GM18909 (cell line): ENCODE measurements around the gene CAPN10.
A peak's percentile ranks its signal among the peaks of the same experiment; 100 is the strongest.

Source experiments
- ATAC-seq: cut with Tn5 transposase; IDR thresholded peaks from one replicate; pipeline ENCODE4 v1.9.1; 2021; ENCODE audit warnings: mild to moderate bottlenecking; ENCODE audit not compliant: unreplicated experiment, poor library complexity

CAPN10 gene

DNA sequence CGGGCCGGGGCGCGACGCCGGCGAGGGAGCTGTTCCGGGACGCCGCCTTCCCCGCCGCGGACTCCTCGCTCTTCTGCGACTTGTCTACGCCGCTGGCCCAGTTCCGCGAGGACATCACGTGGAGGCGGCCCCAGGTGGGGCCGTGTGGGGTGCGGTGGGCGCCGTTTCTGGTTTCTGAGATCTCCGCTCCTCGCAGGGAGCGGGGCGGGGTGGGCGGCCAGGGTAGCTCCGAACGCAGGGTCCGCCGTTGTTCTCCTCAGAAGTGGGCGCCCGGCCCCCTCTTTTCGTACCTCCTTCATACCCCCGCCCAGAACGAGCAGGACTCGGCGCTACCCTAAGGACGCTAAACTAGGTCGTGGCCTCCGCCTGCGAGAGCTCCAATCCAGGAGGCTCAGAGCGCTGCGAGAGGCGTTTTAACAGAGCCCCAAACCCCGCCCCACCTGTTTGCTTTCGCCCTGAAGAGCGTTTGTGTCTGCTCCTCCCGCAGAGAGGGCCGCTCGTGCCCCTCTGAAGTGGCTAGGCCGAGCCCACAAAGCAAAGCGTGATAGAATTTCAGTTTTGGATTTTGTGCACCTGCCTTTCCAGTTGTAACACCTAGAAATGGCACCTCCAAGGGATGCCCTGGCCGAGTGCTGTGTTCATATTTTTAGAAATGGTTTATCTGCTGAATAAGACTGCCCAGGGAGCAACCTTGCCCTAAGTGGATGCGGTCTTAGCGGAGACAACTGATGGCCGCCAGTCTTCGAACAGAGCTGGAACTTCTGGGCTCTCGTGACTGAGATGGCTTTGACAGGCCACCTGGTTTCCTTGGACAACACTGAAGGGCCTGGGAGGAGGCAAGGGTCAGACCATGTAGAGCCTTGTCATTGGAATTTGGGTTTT lies 626 bp downstream of the CAPN10 start:
- ATAC-seq, result peak; percentile 3

DNA sequence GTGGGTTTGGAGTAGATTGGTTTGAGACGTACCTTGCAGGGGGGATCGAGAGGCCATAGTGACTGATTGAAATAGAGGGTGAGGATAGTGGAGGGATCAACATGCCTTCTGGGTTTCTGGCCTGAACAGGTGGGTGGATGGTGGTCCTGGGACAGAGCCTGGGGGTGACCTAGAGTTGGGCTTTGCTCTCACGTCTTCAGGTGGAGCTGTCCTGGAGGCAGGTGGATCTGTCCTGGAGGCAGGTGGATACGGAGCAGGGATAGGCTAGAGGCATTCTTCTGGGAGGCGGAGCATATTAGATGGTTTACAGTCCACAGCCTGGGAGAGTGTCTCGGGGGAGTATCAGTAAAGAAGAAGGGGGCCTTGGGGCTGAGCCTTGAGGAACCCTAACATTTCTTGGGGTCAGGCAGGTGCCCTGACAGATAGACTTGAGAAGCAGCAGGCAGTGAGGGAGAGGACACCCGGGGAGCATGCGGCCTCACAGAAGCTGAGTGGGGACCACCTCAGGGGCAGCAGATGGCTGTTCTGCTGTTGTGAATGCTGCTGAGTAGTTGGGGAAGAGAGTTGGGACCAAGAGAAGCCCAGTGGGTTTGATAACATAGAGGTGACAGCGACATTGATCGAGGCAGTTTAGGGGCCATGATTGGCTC lies 1.6 kb downstream of the CAPN10 start:
- ATAC-seq, result no peak

DNA sequence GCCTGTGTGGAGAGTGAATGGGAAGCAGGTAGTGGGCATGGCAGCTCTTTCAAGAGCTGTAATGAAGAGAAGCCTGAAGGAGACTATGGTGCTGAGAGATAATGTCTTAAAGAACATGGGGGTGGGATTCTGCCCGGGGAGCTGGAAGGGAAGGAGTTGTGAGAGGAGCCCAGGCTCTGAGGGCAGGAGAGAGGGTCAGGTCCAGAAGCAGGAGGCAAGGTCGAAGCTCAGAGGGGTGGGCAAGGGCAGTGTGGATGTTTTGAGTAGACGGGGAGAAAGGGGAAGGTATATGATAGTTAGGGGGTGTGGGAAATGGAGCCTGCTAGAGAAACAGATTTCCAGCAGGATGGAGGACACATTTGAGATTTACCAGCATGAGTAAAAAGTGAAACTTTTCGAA lies 2.1 kb downstream of the CAPN10 start:
- no peak for ATAC-seq

DNA sequence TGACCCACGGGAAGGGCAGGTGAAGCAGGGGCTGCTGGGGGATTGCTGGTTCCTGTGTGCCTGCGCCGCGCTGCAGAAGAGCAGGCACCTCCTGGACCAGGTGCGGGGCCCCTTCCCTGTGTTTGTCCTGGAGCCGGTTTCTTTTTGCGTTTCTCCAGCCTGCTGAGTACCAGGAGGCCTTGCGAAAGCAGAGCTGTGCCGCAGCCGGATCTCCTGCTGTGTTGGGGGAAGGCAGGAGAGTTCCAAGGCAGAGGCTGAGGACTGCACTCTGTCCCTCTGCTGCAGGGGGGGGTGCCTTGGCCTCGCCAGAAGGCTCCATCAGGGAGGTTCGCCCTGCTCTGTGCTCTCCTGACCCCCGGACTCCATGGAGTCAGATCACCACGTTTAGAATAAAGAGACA lies 2.8 kb downstream of the CAPN10 start:
- no peak for ATAC-seq

DNA sequence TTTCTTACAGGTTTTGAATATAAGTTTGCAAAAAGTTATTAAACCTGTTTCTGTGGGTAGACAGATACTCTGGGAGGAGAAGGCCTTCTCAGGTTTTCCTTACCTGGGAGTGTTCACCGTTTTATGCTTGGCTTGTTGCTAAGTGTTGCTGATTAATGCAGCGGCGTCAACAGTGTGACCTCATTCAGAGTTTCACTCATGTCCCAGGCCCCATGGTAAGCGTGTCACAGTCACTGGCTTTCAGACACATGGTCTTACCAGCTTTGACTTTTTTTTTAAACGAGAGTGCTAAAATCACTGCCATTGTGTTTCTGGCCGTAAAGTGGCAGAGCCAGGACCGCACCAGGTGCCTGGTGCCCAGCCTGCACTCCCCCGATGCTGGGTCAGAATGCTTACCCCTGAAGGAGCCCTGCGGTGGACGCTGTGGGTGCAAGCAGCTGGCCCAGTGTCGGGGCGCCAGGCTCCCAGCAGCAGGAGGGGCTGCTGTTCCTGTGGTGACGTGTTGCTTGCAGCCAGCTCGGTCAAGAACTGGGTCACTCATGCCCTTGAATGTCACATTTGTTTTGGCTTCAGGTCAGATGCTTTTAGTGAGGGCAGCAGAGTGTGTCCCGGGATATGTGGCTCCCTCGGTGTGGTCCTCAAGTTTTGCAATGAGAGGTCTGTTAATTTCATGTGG lies 3.5 kb downstream of the CAPN10 start:
- ATAC-seq, result no peak

DNA sequence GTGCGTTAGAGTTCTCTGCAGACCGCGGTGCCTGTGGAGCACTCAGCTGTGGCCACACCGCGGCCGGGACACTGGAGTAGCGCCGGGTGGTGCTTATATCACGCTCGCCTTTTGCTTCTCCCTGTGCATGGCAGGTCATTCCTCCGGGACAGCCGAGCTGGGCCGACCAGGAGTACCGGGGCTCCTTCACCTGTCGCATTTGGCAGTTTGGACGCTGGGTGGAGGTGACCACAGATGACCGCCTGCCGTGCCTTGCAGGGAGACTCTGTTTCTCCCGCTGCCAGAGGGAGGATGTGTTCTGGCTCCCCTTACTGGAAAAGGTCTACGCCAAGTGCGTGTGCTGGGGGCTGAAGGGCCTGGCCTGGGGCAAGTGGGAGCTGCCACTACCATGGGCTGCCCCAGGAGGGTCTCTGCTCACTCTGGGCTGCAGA lies 4.2 kb downstream of the CAPN10 start:
- no peak for ATAC-seq

DNA sequence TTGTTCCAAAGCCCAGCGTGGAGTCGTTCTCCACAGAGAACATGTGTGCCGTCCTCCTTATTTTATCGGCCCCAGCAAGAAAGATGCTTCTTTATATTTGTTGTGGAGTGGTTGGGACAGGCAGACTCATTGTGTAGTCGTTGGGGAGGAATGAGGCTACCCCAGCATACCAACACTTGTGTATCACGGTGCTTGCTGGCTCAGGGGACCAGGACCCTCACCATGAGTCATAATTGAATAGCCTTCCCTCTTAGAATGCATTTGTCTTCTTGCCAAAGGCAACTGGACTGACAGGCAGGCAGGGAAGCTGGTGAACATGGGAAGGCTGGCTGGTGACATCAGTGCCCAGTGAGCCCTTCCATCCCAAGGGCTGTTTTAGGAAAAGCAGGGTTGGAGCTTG lies 4.7 kb downstream of the CAPN10 start:
- ATAC-seq, result no peak

DNA sequence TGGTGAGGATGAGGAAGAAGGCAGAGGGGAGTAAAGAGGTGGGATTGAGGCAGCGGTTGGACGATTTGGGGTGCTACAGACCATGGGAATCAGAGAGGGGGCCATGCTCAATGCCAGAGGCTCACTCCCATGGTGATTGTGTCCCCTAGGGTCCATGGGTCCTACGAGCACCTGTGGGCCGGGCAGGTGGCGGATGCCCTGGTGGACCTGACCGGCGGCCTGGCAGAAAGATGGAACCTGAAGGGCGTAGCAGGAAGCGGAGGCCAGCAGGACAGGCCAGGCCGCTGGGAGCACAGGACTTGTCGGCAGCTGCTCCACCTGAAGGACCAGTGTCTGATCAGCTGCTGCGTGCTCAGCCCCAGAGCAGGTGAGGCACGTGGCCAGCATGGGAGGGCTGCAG lies 5.2 kb downstream of the CAPN10 start:
- no peak for ATAC-seq

DNA sequence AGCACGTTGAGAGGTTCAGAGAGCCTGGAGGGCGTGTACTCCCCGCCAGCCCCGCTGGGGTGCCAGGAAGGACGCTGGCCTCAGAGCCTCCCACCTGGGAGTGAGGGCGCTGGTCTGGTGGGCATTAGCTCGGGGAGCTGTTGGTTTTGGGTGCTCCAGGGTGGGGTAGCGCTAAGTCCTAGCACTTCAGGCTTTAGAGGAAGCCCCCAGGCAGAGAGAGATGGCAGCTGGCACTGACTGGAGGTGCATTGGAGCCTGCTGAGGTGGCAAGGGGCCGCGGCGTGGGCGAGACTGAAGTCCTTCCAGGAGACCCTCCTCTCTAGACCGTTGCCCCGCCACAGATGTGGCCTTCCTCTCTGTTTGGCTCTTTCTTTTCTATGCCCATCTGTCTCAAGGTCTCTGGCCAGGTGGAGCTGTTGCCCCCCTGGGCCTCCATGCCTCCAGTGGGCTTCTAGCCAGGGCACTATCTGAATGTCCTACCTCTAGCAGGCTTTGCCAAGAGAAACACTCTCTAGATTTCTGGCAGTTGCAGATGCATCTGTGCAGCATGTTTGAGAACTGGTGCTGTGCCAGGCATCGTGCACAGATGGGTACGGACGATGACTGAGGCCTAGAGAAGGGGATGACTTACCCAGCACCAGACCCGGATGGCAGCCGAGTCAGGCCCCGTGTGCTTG lies 6.6 kb downstream of the CAPN10 start:
- no peak for ATAC-seq

DNA sequence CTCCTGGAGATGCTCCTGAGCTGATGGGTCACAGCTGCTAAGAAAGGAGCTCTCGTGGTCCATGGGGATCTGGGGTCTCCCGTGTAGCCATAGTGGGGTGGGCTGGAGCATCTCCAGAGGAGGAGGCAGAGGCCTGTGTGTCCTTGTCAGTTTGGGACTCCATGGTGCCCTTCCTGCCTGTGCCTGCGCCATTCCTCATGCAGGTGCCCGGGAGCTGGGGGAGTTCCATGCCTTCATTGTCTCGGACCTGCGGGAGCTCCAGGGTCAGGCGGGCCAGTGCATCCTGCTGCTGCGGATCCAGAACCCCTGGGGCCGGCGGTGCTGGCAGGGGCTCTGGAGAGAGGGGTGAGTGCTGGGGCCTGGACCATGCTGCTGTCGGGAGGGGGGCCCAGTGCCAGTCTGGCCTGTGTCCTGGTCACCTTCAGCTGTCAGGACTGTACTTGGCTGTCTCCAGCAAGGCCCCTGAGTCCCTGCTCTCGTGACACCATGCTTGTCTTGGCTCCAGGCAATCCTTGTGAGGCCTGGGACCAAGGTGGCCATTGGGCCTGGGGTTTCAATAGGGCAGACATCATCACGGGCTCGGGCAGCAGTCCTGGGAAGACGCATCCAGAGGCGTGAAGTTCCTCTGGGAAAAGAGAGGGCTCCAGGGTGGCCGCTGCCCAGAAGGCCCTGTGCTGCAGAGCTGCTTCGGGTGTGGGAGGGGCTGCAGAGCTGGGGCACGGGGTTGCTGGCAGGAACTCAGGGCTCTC lies 7.3 kb downstream of the CAPN10 start:
- ATAC-seq, result no peak

DNA sequence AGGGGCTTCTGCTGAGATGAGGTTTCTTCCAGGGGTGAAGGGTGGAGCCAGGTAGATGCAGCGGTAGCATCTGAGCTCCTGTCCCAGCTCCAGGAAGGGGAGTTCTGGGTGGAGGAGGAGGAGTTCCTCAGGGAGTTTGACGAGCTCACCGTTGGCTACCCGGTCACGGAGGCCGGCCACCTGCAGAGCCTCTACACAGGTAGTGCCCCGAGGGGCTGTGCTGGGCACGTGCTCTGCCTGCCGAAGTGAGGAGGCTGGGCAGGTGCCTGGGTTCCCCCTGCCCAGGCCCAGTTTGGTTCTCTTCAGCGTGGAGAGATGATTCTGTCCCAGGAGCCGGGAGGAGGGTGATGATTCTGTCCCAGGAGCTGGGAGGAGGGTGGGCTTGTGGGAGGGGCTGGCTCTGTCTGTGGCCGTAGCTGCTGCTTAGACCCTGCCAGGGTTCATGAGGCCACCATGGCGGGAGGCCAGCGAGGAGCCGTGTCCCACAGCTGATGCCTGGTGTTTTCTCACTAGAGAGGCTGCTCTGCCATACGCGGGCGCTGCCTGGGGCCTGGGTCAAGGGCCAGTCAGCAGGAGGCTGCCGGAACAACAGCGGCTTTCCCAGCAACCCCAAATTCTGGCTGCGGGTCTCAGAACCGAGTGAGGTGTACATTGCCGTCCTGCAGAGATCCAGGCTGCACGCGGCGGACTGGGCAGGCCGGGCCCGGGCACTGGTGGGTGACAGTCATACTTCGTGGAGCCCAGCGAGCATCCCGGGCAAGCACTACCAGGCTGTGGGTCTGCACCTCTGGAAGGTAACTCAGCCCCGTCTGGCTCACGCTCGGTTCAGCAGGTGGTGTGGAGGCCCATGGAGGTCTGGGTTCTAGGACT lies 8.2 kb downstream of the CAPN10 start:
- ATAC-seq, result no peak

DNA sequence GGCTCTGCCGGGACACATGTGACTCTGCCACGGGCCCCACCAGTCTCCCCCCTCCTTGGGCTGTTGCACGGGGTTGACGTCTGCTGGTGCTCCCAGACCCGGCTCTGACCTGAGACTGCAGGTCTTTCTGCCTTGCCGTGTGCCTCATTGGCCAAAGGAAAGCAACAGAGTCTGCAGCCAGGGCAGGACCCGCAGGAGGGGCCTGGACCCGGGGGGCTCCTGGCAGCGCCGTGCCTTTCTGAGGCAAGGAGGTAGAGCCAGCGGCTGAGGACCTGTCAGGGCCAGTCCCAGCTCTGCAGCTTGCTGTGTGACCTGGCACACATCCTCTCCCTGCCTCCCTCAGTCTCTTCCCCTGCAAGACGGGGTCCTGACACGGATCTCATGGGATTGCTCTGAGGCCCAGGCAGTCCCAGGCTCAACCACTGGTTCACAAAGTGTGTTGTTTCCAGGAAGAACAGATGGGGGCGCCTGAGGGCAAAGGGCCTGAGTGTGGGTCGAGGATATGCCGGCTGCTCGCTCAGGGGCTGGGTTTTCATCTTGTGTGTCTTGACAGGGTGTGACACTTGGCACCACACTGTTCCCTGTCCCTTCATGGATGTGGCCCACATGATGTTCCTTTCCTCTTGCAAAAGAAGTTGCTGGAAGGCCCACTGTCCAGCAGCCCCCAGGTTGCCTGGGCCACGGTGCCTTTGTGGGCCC lies 9.0 kb downstream of the CAPN10 start:
- no peak for ATAC-seq

DNA sequence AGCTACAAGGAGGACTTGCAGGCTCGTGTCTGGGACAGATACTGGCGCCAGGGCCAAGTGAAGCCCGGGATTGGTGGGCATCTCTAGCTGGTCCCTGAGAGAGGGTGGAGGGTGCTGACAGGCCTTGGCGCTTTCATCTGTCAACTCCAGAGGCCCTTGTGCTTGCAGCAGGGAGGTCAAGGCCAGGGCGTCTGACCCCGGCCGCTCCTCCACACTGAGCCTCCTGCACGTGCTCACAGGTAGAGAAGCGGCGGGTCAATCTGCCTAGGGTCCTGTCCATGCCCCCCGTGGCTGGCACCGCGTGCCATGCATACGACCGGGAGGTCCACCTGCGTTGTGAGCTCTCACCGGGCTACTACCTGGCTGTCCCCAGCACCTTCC lies 9.5 kb downstream of the CAPN10 start:
- ATAC-seq, result no peak

DNA sequence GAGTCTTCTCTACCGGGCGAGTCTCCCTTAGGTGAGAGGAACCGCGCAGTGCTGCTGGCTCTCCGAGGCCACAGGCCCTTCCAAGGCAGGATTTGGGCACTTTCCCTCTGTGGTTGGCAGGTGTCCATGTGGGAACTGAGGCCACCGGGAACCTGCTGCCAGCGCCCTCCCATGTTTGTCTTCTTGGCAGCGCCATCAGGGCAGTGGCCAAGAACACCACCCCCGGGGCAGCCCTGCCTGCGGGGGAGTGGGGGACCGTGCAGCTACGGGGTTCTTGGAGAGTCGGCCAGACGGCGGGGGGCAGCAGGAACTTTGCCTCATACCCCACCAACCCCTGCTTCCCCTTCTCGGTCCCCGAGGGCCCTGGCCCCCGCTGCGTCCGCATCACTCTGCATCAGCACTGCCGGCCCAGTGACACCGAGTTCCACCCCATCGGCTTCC lies 10.0 kb downstream of the CAPN10 start:
- ATAC-seq, result no peak

DNA sequence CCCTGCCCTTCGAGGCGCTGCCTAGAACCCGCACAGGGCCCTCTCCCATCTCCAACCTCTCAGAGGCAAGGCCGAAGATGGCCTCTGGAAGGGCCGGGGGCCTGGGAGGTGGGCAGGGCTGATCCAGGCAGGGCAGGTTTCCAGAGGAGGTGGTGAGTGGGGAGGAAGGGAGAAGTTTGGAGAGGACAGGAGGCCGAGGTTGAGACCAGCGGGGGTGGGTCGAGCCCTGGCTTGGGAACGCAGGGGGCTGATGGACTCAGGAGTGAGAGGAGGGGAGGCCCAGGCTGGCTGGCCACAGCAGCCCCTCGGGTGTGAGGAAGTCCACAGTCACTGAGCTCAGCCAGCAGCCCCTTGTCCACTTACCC lies 10.5 kb downstream of the CAPN10 start:
- no peak for ATAC-seq

DNA sequence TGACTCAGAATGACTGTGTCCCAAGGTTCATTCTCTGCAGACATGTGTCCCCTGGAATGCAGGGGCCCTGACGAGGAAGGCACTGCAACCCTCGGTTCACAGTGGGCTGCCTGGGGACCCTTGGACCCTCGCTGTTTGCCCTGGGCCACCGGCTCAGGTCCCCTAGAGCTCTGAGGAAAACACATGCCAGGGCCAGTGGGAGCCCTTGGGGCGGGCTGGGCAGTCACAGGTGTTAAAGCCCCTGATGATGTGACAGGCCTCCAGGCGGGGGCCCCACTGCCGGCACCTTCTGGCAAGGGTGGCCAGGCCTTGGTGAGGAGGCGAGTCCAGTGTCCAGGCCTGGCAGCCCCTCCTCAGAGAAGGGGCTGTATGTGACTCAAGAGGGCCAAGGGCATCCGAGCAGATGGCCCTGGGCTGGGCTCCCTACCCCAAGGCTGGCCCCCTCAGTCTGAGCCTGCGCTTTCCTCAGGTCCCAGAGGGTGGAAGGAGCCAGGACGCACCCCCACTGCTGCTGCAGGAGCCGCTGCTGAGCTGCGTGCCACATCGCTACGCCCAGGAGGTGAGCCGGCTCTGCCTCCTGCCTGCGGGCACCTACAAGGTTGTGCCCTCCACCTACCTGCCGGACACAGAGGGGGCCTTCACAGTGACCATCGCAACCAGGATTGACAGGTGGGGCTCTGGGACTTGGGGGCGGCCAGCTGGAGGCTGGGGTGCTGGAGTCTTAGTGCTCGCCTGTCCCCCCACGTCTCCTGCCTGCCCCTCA lies 11.1 kb downstream of the CAPN10 start:
- ATAC-seq, result no peak

DNA sequence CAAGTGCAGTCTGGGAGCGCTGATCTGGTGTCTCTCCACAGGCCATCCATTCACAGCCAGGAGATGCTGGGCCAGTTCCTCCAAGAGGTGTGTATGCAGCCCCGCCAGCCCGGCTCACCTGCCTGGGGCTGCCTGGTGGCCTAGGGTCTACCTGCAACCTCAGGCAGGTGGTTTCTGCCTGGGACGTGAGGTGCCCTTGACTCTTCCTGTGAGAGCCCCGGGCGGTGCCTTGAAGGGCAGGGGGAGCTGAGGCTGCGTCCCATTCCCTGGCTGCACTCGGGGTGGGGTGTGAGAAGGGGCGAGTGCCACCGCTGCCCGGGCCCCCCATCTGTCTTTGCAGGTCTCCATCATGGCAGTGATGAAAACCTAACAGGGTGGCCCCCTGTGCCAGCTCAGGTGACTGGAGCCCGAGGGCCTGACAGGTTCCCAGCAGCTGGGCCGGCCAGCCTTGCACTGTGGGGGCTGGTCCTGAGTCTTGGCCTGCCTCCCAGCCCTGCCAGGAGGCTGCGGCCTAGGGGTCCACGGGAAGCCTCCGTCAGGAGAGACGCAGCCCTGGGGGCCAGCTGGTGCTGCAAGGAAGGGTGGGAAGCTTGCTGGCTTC lies 11.9 kb downstream of the CAPN10 start:
- no peak for ATAC-seq
